GM18517 (cell line): Measurements from ENCODE around the gene TPRG1L.

Experiments used
- ATAC-seq: cut with Tn5 transposase; IDR thresholded peaks from one replicate; pipeline ENCODE4 v1.9.1; 2021; ENCODE audit warnings: mild to moderate bottlenecking, moderate library complexity; ENCODE audit not compliant: unreplicated experiment

The TPRG1L gene

GRCh38 chr1:3593745-3594144 is 31.1 kb upstream of the TPRG1L start:
- ATAC-seq, result no peak

GRCh38 chr1:3594706-3595377 is 30.0 kb upstream of the TPRG1L start:
- no peak for ATAC-seq

- no peak for ATAC-seq
Measured at GRCh38 chr1:3595949-3596348, 28.9 kb upstream of the TPRG1L start.

- no peak for ATAC-seq
Measured at GRCh38 chr1:3596663-3597598, 27.9 kb upstream of the TPRG1L start.

GRCh38 chr1:3597599-3597964 is 27.2 kb upstream of the TPRG1L start:
- no peak for ATAC-seq

- no peak for ATAC-seq
Measured at GRCh38 chr1:3598051-3598491, 26.7 kb upstream of the TPRG1L start.

- no peak for ATAC-seq
Measured at GRCh38 chr1:3598522-3599285, 26.1 kb upstream of the TPRG1L start.

- no peak for ATAC-seq
Measured at GRCh38 chr1:3599286-3599811, 25.5 kb upstream of the TPRG1L start.

GRCh38 chr1:3599816-3600215 is 25.0 kb upstream of the TPRG1L start:
- no peak for ATAC-seq

- no peak for ATAC-seq
Measured at GRCh38 chr1:3600354-3600753, 24.5 kb upstream of the TPRG1L start.

GRCh38 chr1:3601743-3602142 is 23.1 kb upstream of the TPRG1L start:
- ATAC-seq, result no peak

- ATAC-seq, result no peak
Measured at GRCh38 chr1:3602375-3602774, 22.4 kb upstream of the TPRG1L start.

GRCh38 chr1:3603156-3603555 is 21.7 kb upstream of the TPRG1L start:
- ATAC-seq, result no peak

GRCh38 chr1:3603571-3604467 is 21.0 kb upstream of the TPRG1L start:
- ATAC-seq, result no peak

GRCh38 chr1:3604468-3604974 is 20.3 kb upstream of the TPRG1L start:
- no peak for ATAC-seq

GRCh38 chr1:3604997-3605823 is 19.6 kb upstream of the TPRG1L start:
- ATAC-seq, result no peak

GRCh38 chr1:3606779-3607702 is 17.8 kb upstream of the TPRG1L start:
- no peak for ATAC-seq

GRCh38 chr1:3607703-3608065 is 17.1 kb upstream of the TPRG1L start:
- ATAC-seq, result no peak
